Skeletal muscle satellite cell (primary cell): ENCODE results near the gene SH3PXD2A.

ENCODE experiments used
- H3K27me3 ChIP-seq: 2 replicates; pipeline ENCODE4 v1.7.0; 2013; ENCODE audit warnings: low read length; ENCODE audit not compliant: control insufficient read depth, insufficient read depth
- H3K36me3 ChIP-seq: 2 replicates; pipeline ENCODE4 v1.7.0; 2013; ENCODE audit warnings: mild to moderate bottlenecking, control low read depth, low read length; ENCODE audit not compliant: insufficient read depth
- H3K4me1 ChIP-seq: 2 replicates; pipeline ENCODE4 v1.7.0; 2013; ENCODE audit warnings: low read length; ENCODE audit not compliant: control insufficient read depth, insufficient read depth
- H3K4me2 ChIP-seq: 2 replicates; pipeline ENCODE4 v1.7.0; 2013; ENCODE audit warnings: mild to moderate bottlenecking, low read length
- H3K4me3 ChIP-seq: 2 replicates; pipeline ENCODE4 v1.7.0; 2013; ENCODE audit warnings: low read length
- H3K9ac ChIP-seq: 2 replicates; pipeline ENCODE4 v1.7.0; 2013; ENCODE audit warnings: mild to moderate bottlenecking, low read depth, low read length, moderate library complexity
- H3K9me3 ChIP-seq: replicated peaks from 2 replicates; pipeline ENCODE4 v1.7.0; 2013; ENCODE audit warnings: mild to moderate bottlenecking, control low read depth, low read length

SH3PXD2A gene

GRCh38 chr10:103598654-103599115 is 256.7 kb downstream of the SH3PXD2A start:
- Histone ChIP-seq H3K4me2 (no peak overlapping the region), H3K27me3 (no peaks in the 10 kb centered on the region), H3K36me3 (peaks cover 24% of the 10 kb centered on the region), H3K4me3 (no peak overlapping the region), H3K4me1 (no peaks in the 10 kb centered on the region), H3K9me3 (no peaks in the 10 kb centered on the region), H3K9ac (no peak overlapping the region)

GRCh38 chr10:103597003-103597402 is 258.4 kb downstream of the SH3PXD2A start:
- H3K9ac ChIP-seq = no peak overlapping the region
- H3K27me3 ChIP-seq = no peaks in the 10 kb centered on the region
- H3K9me3 ChIP-seq = no peaks in the 10 kb centered on the region
- no peaks in the 10 kb centered on the region for H3K4me1 ChIP-seq
- H3K36me3 ChIP-seq = peaks cover 8% of the 10 kb centered on the region
- no peak overlapping the region for H3K4me3 ChIP-seq
- H3K4me2 ChIP-seq = no peak overlapping the region

GRCh38 chr10:103595933-103596726 is 259.2 kb downstream of the SH3PXD2A start:
- H3K4me1 ChIP-seq = no peaks in the 10 kb centered on the region
- no peaks in the 10 kb centered on the region for H3K9me3 ChIP-seq
- peaks cover under 1% of the 10 kb centered on the region for H3K27me3 ChIP-seq

GRCh38 chr10:103593022-103593570 is 262.3 kb downstream of the SH3PXD2A start:
- Histone ChIP-seq H3K9me3 (no peaks in the 10 kb centered on the region), H3K4me1 (no peaks in the 10 kb centered on the region), H3K4me2 (no peak overlapping the region), H3K4me3 (no peak overlapping the region), H3K36me3 (no peaks in the 10 kb centered on the region), H3K9ac (no peak overlapping the region), H3K27me3 (peaks cover 6% of the 10 kb centered on the region)

More at GRCh38 chr10:103595933-103596726, 259.2 kb downstream of the SH3PXD2A start:
- H3K9ac ChIP-seq = no peak overlapping the region
- H3K4me3 ChIP-seq = no peak overlapping the region
- H3K4me2 ChIP-seq = no peak overlapping the region
- no peaks in the 10 kb centered on the region for H3K36me3 ChIP-seq

GRCh38 chr10:103592186-103593021 is 263.0 kb downstream of the SH3PXD2A start:
- H3K4me2 ChIP-seq = no peak overlapping the region
- no peak overlapping the region for H3K4me3 ChIP-seq
- H3K9ac ChIP-seq = no peak overlapping the region
- H3K4me1 ChIP-seq = no peaks in the 10 kb centered on the region
- H3K9me3 ChIP-seq = no peaks in the 10 kb centered on the region
- H3K36me3 ChIP-seq = no peaks in the 10 kb centered on the region
- peaks cover 6% of the 10 kb centered on the region for H3K27me3 ChIP-seq

GRCh38 chr10:103590744-103591291 is 264.6 kb downstream of the SH3PXD2A start:
- Histone ChIP-seq H3K4me3 (no peak overlapping the region), H3K4me2 (no peak overlapping the region), H3K9me3 (no peaks in the 10 kb centered on the region), H3K27me3 (peaks cover 6% of the 10 kb centered on the region), H3K9ac (no peak overlapping the region), H3K36me3 (no peaks in the 10 kb centered on the region), H3K4me1 (no peaks in the 10 kb centered on the region)

GRCh38 chr10:103590060-103590459 is 265.3 kb downstream of the SH3PXD2A start:
- Histone ChIP-seq H3K4me1 (no peaks in the 10 kb centered on the region), H3K9me3 (no peaks in the 10 kb centered on the region), H3K4me3 (no peak overlapping the region), H3K36me3 (no peaks in the 10 kb centered on the region), H3K9ac (no peak overlapping the region), H3K27me3 (peaks cover 8% of the 10 kb centered on the region), H3K4me2 (no peak overlapping the region)

GRCh38 chr10:103589074-103589630 is 266.2 kb downstream of the SH3PXD2A start:
- Histone ChIP-seq H3K4me3 (no peak overlapping the region), H3K4me1 (no peaks in the 10 kb centered on the region), H3K9me3 (no peaks in the 10 kb centered on the region)

GRCh38 chr10:103587073-103587472 is 268.3 kb downstream of the SH3PXD2A start:
- Histone ChIP-seq H3K36me3 (no peaks in the 10 kb centered on the region), H3K9ac (no peak overlapping the region), H3K4me1 (no peaks in the 10 kb centered on the region), H3K27me3 (peaks cover 36% of the 10 kb centered on the region), H3K4me2 (no peak overlapping the region), H3K9me3 (no peaks in the 10 kb centered on the region), H3K4me3 (no peak overlapping the region)

More at GRCh38 chr10:103589074-103589630, 266.2 kb downstream of the SH3PXD2A start:
- Histone ChIP-seq H3K36me3 (no peaks in the 10 kb centered on the region), H3K27me3 (peaks cover 17% of the 10 kb centered on the region), H3K4me2 (no peak overlapping the region), H3K9ac (no peak overlapping the region)

- H3K9me3 ChIP-seq = no peaks in the 10 kb centered on the region
- no peaks in the 10 kb centered on the region for H3K4me1 ChIP-seq
- no peak overlapping the region for H3K9ac ChIP-seq
- H3K4me2 ChIP-seq = no peak overlapping the region
- H3K36me3 ChIP-seq = no peaks in the 10 kb centered on the region
- H3K4me3 ChIP-seq = no peak overlapping the region
- H3K27me3 ChIP-seq = peaks cover 54% of the 10 kb centered on the region
Observed at GRCh38 chr10:103585011-103585405, 270.4 kb downstream of the SH3PXD2A start.
